Right lobe of liver (tissue), 4 donors: ENCODE results near the gene IRF1.

Experiments
- POLR2A ChIP-seq: fragments of 450-650 bp; IDR thresholded peaks from one replicate; pipeline ENCODE4 v1.6.1; 2017; ENCODE audit warnings: antibody characterized with exemption, mild to moderate bottlenecking
- TF ChIP-seq, protein P1 (sequence below), 4 donors: fragments of 200-600 bp in 3 of 4; fragments of 450-650 bp in 1 of 4; IDR thresholded peaks; one replicate each; pipeline versions ENCODE4 v1.5.1 to v1.8.0; 2016 to 2022; ENCODE audit warnings: antibody characterized with exemption in 4 of 4, mild to moderate bottlenecking in 2 of 4
- donor health status: DM: no; HTN: no; CAD: no.
- donor health status: DM: no; HTN: no; CAD: no.
- donor health status: DM: no; HTN: yes; CAD: no.

DNA sequence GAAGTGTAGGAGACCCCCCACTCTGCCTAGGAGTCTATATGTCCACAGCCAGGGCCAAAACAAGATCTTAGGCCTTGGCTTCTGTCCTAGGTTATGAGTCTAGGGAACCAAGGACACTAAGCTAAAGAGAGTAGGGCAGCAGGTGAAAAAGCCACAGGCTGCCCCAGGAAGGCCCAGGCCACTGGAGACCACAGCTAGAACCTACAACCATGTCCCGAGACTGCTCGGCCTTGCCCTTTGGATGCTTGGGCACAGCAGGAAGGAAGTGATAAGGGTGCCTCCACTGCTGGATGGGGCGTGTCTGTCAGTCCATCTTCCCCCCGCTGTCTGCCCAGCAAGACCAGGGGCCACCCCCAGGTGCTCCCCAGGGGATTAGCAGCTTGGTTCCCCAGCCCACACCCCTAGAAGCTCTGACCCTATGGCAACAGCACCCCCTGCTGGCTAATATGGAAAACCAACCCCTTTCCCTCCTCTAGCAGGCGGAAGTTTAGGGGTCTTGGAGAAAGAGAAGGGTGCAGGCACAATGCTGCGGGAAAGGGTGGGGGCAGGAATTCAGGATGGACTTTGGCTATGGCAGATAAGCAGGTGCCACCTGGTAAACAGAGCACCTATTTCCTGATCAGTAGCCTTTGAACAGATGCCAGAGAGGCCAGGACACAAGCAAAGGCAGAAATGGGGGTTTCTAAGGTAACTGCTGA lies 10.5 kb upstream of the IRF1 start:
- TF ChIP-seq, protein P1, sequence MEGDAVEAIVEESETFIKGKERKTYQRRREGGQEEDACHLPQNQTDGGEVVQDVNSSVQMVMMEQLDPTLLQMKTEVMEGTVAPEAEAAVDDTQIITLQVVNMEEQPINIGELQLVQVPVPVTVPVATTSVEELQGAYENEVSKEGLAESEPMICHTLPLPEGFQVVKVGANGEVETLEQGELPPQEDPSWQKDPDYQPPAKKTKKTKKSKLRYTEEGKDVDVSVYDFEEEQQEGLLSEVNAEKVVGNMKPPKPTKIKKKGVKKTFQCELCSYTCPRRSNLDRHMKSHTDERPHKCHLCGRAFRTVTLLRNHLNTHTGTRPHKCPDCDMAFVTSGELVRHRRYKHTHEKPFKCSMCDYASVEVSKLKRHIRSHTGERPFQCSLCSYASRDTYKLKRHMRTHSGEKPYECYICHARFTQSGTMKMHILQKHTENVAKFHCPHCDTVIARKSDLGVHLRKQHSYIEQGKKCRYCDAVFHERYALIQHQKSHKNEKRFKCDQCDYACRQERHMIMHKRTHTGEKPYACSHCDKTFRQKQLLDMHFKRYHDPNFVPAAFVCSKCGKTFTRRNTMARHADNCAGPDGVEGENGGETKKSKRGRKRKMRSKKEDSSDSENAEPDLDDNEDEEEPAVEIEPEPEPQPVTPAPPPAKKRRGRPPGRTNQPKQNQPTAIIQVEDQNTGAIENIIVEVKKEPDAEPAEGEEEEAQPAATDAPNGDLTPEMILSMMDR (IDR thresholded peaks at IDR 0.05): peak; percentile 70 to 88 (median 75)
- no peak for TF ChIP-seq POLR2A
